Erythroblast (primary cell): ENCODE data around the gene DNAJC11.

ENCODE experiments used
- GATA1 ChIP-seq: IDR thresholded peaks from 2 replicates; pipeline ENCODE4 v1.6.1; 2011; ENCODE audit warnings: low read depth, mild to moderate bottlenecking, control low read depth, low read length, moderate library complexity
- POLR2A ChIP-seq: IDR thresholded peaks from 2 replicates; pipeline ENCODE4 v1.6.1; 2011; ENCODE audit warnings: mild to moderate bottlenecking, low read length

DNA sequence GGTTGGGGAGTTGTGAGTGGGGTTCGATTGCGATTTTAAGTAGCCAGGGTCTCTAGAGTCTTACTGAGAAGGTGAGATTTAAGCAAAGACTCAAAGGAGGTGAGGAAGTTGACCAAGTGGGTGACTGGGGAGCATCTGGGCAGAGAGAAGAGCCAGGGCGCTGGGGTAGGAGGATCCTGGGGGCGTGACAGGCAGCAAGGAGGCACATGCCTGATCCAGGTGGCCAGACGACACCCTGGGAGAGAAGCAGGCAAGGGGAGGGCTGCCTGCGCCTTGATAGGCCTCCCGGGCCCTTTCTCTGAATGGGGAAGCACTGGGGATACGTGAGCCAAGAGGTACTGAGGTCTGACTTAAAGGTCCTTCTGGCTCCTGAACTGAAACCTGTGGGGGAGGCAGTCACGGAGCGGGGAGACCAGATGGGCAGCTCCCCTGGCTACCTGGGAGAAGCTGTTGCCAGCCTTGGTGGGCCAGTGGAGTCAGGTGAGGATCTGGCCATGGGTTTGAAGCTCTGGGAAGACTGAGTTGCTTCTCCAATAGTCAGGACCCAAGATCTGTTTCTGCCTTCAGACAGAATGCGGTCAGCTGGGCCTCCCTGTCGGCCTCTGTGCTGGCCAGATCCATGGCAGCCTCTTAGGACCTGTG lies 116.4 kb downstream of the DNAJC11 start:
- no peak for TF ChIP-seq GATA1
- TF ChIP-seq POLR2A, result no peak
